Urinary bladder (tissue), 4 donors: ENCODE data around the gene PCCA. TPM values are rescaled to one million over a fixed set of nuclear protein-coding genes. Genes with fewer than 3 reads are reported as not detected.
"Not testable (repeated sequence)": the region's sequence is repeated elsewhere in the genome, so short reads cannot be mapped to it uniquely, and the experiment has no call there.

Experiments used
- DNase-seq: peaks from one replicate; pipeline ENCODE4 v3.0.0-alpha.2; 2015; ENCODE audit errors: extremely low spot score
- H3K27ac ChIP-seq: one replicate; pipeline ENCODE4 v1.5.1; 2013; ENCODE audit warnings: low read depth, mild to moderate bottlenecking, moderate library complexity
- H3K36me3 ChIP-seq: one replicate; pipeline ENCODE4 v1.6.1; 2013; ENCODE audit warnings: mild to moderate bottlenecking, moderate library complexity; ENCODE audit not compliant: insufficient read depth
- H3K4me1 ChIP-seq: one replicate; pipeline ENCODE4 v1.6.1; 2013; ENCODE audit warnings: mild to moderate bottlenecking, moderate library complexity; ENCODE audit not compliant: insufficient read depth
- H3K4me3 ChIP-seq: one replicate; pipeline ENCODE4 v1.5.1; 2013; ENCODE audit warnings: low read depth, low read length
- WGBS: extraction: QIAGEN DNeasy Blood & Tissue Kit; methylation state at CpG from one replicate; pipeline ENCODE4 v1.1.7; 2013; 5-methylcytosine and 5-hydroxymethylcytosine counted together
- polyA plus RNA-seq: library from polyadenylated mRNA; stranded (reverse); fragments of 200-250 nt; gene quantifications from one replicate; pipeline ENCODE4 v1.2.3, GENCODE V29; 2013
- total RNA-seq: library from RNA; depleted of rRNA; stranded (reverse); fragments of >200 nt; gene quantifications from one replicate; pipeline ENCODE4 v1.2.3, GENCODE V29; 2014
- donor health status: healthy with polysubstance abuse.
- donor health status: healthy.

The PCCA gene
- total and polyA plus RNA-seq, 2 donors: 24.7 to 122 TPM

- 75% methylated on average over 5 of the region's 5 CpGs for WGBS
- Histone ChIP-seq H3K36me3 (no peaks in the 10 kb centered on the region), H3K4me1 (no peaks in the 10 kb centered on the region), H3K4me3 (no peak overlapping the region), H3K27ac (no peak overlapping the region)
- DNase-seq: no peak
Observed at GRCh38 chr13:100197591-100198365, 108.9 kb downstream of the PCCA start.

GRCh38 chr13:100203696-100204367 is 114.9 kb downstream of the PCCA start:
- Histone ChIP-seq H3K4me3 (no peak overlapping the region), H3K36me3 (no peaks in the 10 kb centered on the region), H3K27ac (no peak overlapping the region), H3K4me1 (no peaks in the 10 kb centered on the region)
- no peak for DNase-seq
- 76% methylated on average over 6 of the region's 6 CpGs for WGBS

GRCh38 chr13:100208002-100208401 is 119.1 kb downstream of the PCCA start:
- Histone ChIP-seq H3K36me3 (peaks cover 4% of the 10 kb centered on the region), H3K4me3 (no peak overlapping the region), H3K4me1 (no peaks in the 10 kb centered on the region), H3K27ac (no peak overlapping the region)
- 69% methylated on average over 4 of the region's 4 CpGs for WGBS
- DNase-seq: no peak

GRCh38 chr13:100208626-100209025 is 119.7 kb downstream of the PCCA start:
- H3K36me3 ChIP-seq: peaks cover 4% of the 10 kb centered on the region
- 87% methylated on average over 2 of the region's 2 CpGs for WGBS
- DNase-seq: no peak

GRCh38 chr13:100209857-100210825 is 121.2 kb downstream of the PCCA start:
- no peaks in the 10 kb centered on the region for H3K4me1 ChIP-seq
- WGBS: 91% methylated on average over 8 of the region's 8 CpGs
- peaks cover 4% of the 10 kb centered on the region for H3K36me3 ChIP-seq
- DNase-seq: no peak
- no peak overlapping the region for H3K4me3 ChIP-seq
- H3K27ac ChIP-seq: no peak overlapping the region

More at GRCh38 chr13:100208626-100209025, 119.7 kb downstream of the PCCA start:
- H3K27ac ChIP-seq: no peak overlapping the region
- H3K4me1 ChIP-seq: no peaks in the 10 kb centered on the region
- H3K4me3 ChIP-seq: no peak overlapping the region

GRCh38 chr13:100211016-100211710 is 122.3 kb downstream of the PCCA start:
- Histone ChIP-seq H3K4me3 (no peak overlapping the region), H3K4me1 (no peaks in the 10 kb centered on the region), H3K27ac (no peak overlapping the region), H3K36me3 (peaks cover 4% of the 10 kb centered on the region)
- no peak for DNase-seq
- 84% methylated on average over 4 of the region's 4 CpGs for WGBS

- Histone ChIP-seq H3K4me3 (no peak overlapping the region), H3K27ac (no peak overlapping the region), H3K36me3 (peaks cover 4% of the 10 kb centered on the region), H3K4me1 (no peaks in the 10 kb centered on the region)
- WGBS: 93% methylated on average over 2 of the region's 2 CpGs
- no peak for DNase-seq
Observed at GRCh38 chr13:100212904-100213553, 124.1 kb downstream of the PCCA start.

- WGBS: 92% methylated on average over 2 of the region's 2 CpGs
- H3K4me1 ChIP-seq: no peaks in the 10 kb centered on the region
- no peak overlapping the region for H3K4me3 ChIP-seq
- H3K27ac ChIP-seq: no peak overlapping the region
- H3K36me3 ChIP-seq: peaks cover 4% of the 10 kb centered on the region
- no peak for DNase-seq
Observed at GRCh38 chr13:100213576-100213975, 124.7 kb downstream of the PCCA start.

- Histone ChIP-seq H3K4me1 (no peaks in the 10 kb centered on the region), H3K4me3 (no peak overlapping the region), H3K27ac (no peak overlapping the region), H3K36me3 (peaks cover 2% of the 10 kb centered on the region)
- WGBS: 84% methylated on average over 3 of the region's 3 CpGs
- DNase-seq: no peak
Observed at GRCh38 chr13:100214886-100215285, 126.0 kb downstream of the PCCA start.

- no peak for DNase-seq
- Histone ChIP-seq H3K4me3 (no peak overlapping the region), H3K27ac (no peak overlapping the region), H3K4me1 (no peaks in the 10 kb centered on the region), H3K36me3 (no peaks in the 10 kb centered on the region)
- WGBS: 90% methylated on average over 2 of the region's 2 CpGs
Observed at GRCh38 chr13:100221166-100221565, 132.3 kb downstream of the PCCA start.

GRCh38 chr13:100223966-100224530 is 135.2 kb downstream of the PCCA start:
- 98% methylated on average over 30 of the region's 30 CpGs for WGBS
- not testable (repeated sequence) for H3K27ac ChIP-seq, H3K4me1 ChIP-seq, H3K4me3 ChIP-seq, DNase-seq, H3K36me3 ChIP-seq

- no peak for DNase-seq
- no peaks in the 10 kb centered on the region for H3K4me1 ChIP-seq
- WGBS: 90% methylated on average over 7 of the region's 7 CpGs
- no peak overlapping the region for H3K4me3 ChIP-seq
- no peak overlapping the region for H3K27ac ChIP-seq
- H3K36me3 ChIP-seq: no peaks in the 10 kb centered on the region
Observed at GRCh38 chr13:100229603-100230002, 140.7 kb downstream of the PCCA start.
